A549 (cell line): Measurements from ENCODE around the gene NDUFS2. TPM values are rescaled to one million over a fixed set of nuclear protein-coding genes. Genes with fewer than 3 reads are reported as not detected.

ENCODE experiments used
- ATAC-seq, 2 experiments: fragments of 200-7000 bp in 1 of 2; fragments of >200 bp in 1 of 2; cut with Nextera tagmentation in 1 of 2; cut with Tn5 transposase in 1 of 2; 3 replicates each; pipeline versions ENCODE4 v1.8.0 to v1.9.1; 2018 to 2020; ENCODE audit warnings: mild to moderate bottlenecking in 1 of 2, moderate library complexity in 1 of 2
- CTCF ChIA-PET: fragments of 300-600 bp; sonication (Branson Sonifier 250); formaldehyde crosslinking; extraction: SDS; loops from one replicate; lab custom pipeline; 2021; ENCODE audit warnings: antibody characterized with exemption, inconsistent platforms; lab: Yijun Ruan, JAX
- POLR2A ChIA-PET: fragments of 350-600 bp; formaldehyde crosslinking; extraction: SDS; loops from one replicate; lab custom pipeline; 2021; ENCODE audit warnings: antibody characterized with exemption, inconsistent platforms; lab: Yijun Ruan, JAX
- DNase-seq, 2 experiments: peaks; one replicate each; pipeline versions ENCODE4 v3.0.0 to v3.0.0-alpha.2; 2011 to 2016; ENCODE audit warnings: low read depth in 1 of 2, low spot score in 1 of 2
- FAIRE-seq: peaks from 2 replicates; lab custom pipeline; 2011; peaks lifted over from hg19 to GRCh38; lab: Jason Lieb, UNC
- H3K27ac ChIP-seq, 2 experiments: fragments of >200 bp; sonication (Bioruptor Twin); formaldehyde crosslinking; 3 replicates each; pipeline ENCODE4 v1.5.1; 2016 to 2017
- H3K4me1 ChIP-seq: fragments of >200 bp; sonication (Bioruptor Twin); formaldehyde crosslinking; 3 replicates; pipeline ENCODE4 v1.6.1; 2016
- H3K4me2 ChIP-seq: fragments of >200 bp; sonication (Bioruptor Twin); formaldehyde crosslinking; 3 replicates; pipeline ENCODE4 v1.6.1; 2016
- H3K4me3 ChIP-seq: fragments of >200 bp; sonication (Bioruptor Twin); formaldehyde crosslinking; 3 replicates; pipeline ENCODE4 v1.5.1; 2016
- H3K9me3 ChIP-seq: fragments of >200 bp; sonication (Bioruptor Twin); formaldehyde crosslinking; 3 replicates; pipeline ENCODE4 v1.6.1; 2016
- CEBPB ChIP-seq, 2 experiments: fragments of >200 bp in 1 of 2; sonication (Bioruptor Twin) in 1 of 2; formaldehyde crosslinking in 1 of 2; IDR thresholded peaks; 2 replicates each; pipeline ENCODE4 v1.6.1; 2012 to 2016
- EHF ChIP-seq: fragments of 250-450 bp; sonication (Bioruptor Pico); IDR thresholded peaks from 2 replicates; pipeline ENCODE4 v1.5.0; 2020; ENCODE audit warnings: mild to moderate bottlenecking
- ESRRA ChIP-seq: fragments of 150-350 bp; IDR thresholded peaks from 2 replicates; pipeline ENCODE4 v1.6.1; 2014; ENCODE audit warnings: mild to moderate bottlenecking, low read length, borderline replicate concordance
- FOSL2 ChIP-seq, 2 experiments: fragments of 450-650 bp in 1 of 2; fragments of >200 bp in 1 of 2; sonication (Bioruptor Twin) in 1 of 2; formaldehyde crosslinking; IDR thresholded peaks; 2 replicates each; pipeline versions ENCODE4 v1.5.0 to v1.6.1; 2016 to 2020; ENCODE audit warnings: mild to moderate bottlenecking in 1 of 2, moderate library complexity in 1 of 2
- HEYL ChIP-seq: fragments of 250-450 bp; sonication (Bioruptor Pico); IDR thresholded peaks from 2 replicates; pipeline ENCODE4 v1.8.0; 2021; ENCODE audit warnings: mild to moderate bottlenecking, moderate library complexity
- HOXB5 ChIP-seq: fragments of 250-450 bp; sonication (Bioruptor Pico); IDR thresholded peaks from 2 replicates; pipeline ENCODE4 v1.5.0; 2020; ENCODE audit warnings: mild to moderate bottlenecking, moderate library complexity
- NPAS2 ChIP-seq: fragments of 250-450 bp; sonication (Bioruptor Pico); IDR thresholded peaks from 2 replicates; pipeline ENCODE4 v1.8.0; 2022; ENCODE audit warnings: mild to moderate bottlenecking, moderate library complexity, borderline replicate concordance
- NR3C1 ChIP-seq: fragments of >200 bp; sonication (Bioruptor Twin); formaldehyde crosslinking; IDR thresholded peaks from 3 replicates; pipeline ENCODE4 v1.6.1; 2017
- PHF8 ChIP-seq: fragments of 200-600 bp; sonication (generic); IDR thresholded peaks from 2 replicates; pipeline ENCODE4 v1.6.1; 2016; ENCODE audit warnings: low read depth, mild to moderate bottlenecking, antibody characterized with exemption, moderate library complexity, borderline replicate concordance
- POLR2A ChIP-seq: IDR thresholded peaks from 2 replicates; pipeline ENCODE4 v1.6.1; 2012; ENCODE audit warnings: mild to moderate bottlenecking, low read length
- RCOR1 ChIP-seq: fragments of 150-350 bp; IDR thresholded peaks from 2 replicates; pipeline ENCODE4 v1.6.1; 2014; ENCODE audit warnings: antibody characterized with exemption, low read length, low read depth
- SMC3 ChIP-seq: fragments of >200 bp; sonication (Bioruptor Twin); formaldehyde crosslinking; IDR thresholded peaks from 3 replicates; pipeline ENCODE4 v1.6.1; 2018; ENCODE audit warnings: inconsistent platforms
- SREBF2 ChIP-seq: fragments of 450-650 bp; IDR thresholded peaks from 2 replicates; pipeline ENCODE4 v1.6.1; 2014; ENCODE audit warnings: mild to moderate bottlenecking, moderate library complexity
- TFCP2L1 ChIP-seq: fragments of 250-450 bp; sonication (Bioruptor Pico); IDR thresholded peaks from 2 replicates; pipeline ENCODE4 v1.5.0; 2021; ENCODE audit warnings: mild to moderate bottlenecking
- ZC3H11A ChIP-seq: fragments of 450-650 bp; IDR thresholded peaks from 2 replicates; pipeline ENCODE4 v1.6.1; 2014; ENCODE audit warnings: antibody characterized with exemption, mild to moderate bottlenecking
- ZNF302 ChIP-seq: fragments of 250-450 bp; sonication (Bioruptor Pico); IDR thresholded peaks from 2 replicates; pipeline ENCODE4 v1.9.0; 2021; ENCODE audit warnings: inconsistent platforms, mild to moderate bottlenecking, moderate library complexity
- WGBS: methylation state at CpG from one replicate; pipeline ENCODE4 v1.1.6; 2017; ENCODE audit errors: missing lambda C conversion rate; 5-methylcytosine and 5-hydroxymethylcytosine counted together
- polyA plus RNA-seq, 4 experiments: library from polyadenylated mRNA; depleted of rRNA in 3 of 4; stranded (reverse); fragments of >200 nt; fragmentation: RNase III in 1 of 4; extraction: RNeasy Plus Mini Kit Qiagen cat#74134 plus additional on column Dnase treatment in 1 of 4; gene quantifications; 2 replicates in 3 of 4; 3 replicates in 1 of 4; pipeline ENCODE4 v1.2.3, GENCODE V29; 2011 to 2017
- TF ChIP-seq, protein P1 (sequence below): fragments of >200 bp; sonication (Bioruptor Twin); formaldehyde crosslinking; IDR thresholded peaks from 2 replicates; pipeline ENCODE4 v1.6.1; 2016
- TF ChIP-seq, protein P2 (sequence below): fragments of 150-350 bp; IDR thresholded peaks from 2 replicates; pipeline ENCODE4 v1.6.1; 2014; ENCODE audit warnings: low read depth, mild to moderate bottlenecking, low read length
- TF ChIP-seq, protein P3 (sequence below): fragments of 250-450 bp; sonication (Bioruptor Pico); IDR thresholded peaks from 2 replicates; pipeline ENCODE4 v1.5.0; 2020; ENCODE audit warnings: low read depth, mild to moderate bottlenecking, moderate library complexity
- TF ChIP-seq, protein P4 (sequence below): IDR thresholded peaks from 2 replicates; pipeline ENCODE4 v1.6.1; 2012; ENCODE audit warnings: low read depth, borderline replicate concordance
- TF ChIP-seq, protein P5 (sequence below): IDR thresholded peaks from 2 replicates; pipeline ENCODE4 v1.6.1; 2012
- TF ChIP-seq, protein P6 (sequence below): fragments of 250-450 bp; sonication (Bioruptor Pico); IDR thresholded peaks from 2 replicates; pipeline ENCODE4 v1.5.0; 2021; ENCODE audit warnings: mild to moderate bottlenecking, moderate library complexity, borderline replicate concordance
- TF ChIP-seq, protein P7 (sequence below): IDR thresholded peaks from 2 replicates; pipeline ENCODE4 v1.6.1; 2012

The NDUFS2 gene
- polyA plus RNA-seq, 2 of the 4 experiments (the other 2 are of a cell fraction), result 142 to 144 TPM

DNA sequence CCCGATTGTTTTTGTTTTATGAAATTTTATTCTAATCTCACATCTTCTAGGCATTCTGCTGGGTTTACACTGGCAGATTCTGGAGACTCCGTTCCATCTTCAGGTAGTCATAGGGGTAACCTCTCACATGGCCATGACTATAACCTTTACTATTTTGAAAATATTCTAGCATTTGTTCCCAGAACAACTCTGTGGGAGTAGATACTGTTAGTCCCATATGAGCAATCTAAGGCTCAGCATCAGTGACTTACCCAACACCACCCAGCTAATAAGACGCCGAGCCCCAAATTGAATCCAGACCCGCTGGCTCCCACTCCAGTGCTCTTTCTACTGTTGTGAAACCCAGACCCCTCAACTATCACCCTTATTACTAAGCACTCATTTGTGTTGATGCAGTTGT, 13.1 kb upstream of the NDUFS2 start:
- no peak for FAIRE-seq

DNA sequence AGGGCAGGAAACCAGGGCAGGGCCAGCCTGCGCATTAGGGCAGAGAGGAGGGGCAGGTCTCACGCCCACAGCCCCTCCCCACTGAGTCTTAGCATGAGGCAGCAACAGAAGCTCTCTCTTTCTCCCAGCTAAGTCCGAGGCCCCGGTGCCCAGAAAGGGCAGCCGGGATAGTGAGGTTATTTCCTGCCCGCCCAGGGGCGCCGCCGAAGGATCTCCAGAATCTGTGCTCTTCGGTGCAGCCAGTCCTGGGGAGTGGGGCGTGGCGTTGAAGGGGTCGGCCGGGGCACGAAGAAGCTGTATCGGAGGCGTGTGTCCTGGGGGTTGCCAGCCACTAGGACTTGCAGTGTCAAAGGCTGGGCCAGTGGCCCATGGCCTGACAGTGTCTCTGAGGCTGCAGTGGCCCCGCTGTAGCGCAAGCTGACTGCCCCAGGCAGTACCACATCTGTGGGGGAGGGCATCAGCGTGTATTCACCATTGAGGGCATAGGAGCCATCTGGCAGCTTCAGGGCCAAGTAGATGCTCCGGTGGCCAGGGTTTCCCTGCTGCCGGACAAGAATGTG, 11.1 kb upstream of the NDUFS2 start:
- 83% methylated on average over 17 of the region's 22 CpGs for WGBS
- H3K9me3 ChIP-seq, result no peaks in the 10 kb centered on the region
- ATAC-seq (no peak), DNase-seq (no peak), FAIRE-seq (no peak)
- ChIA-PET CTCF (interaction anchor here (0.7 to 7.8 kb wide), 21 partner anchors 10 to 198 kb away, joined by 3 to 93 read pairs (median 5); partner anchors contain the start of genes APOA2, B4GALT3, FCER1G and NDUFS2), POLR2A (interaction anchor here (0.7 kb wide), 1 partner anchor 191 kb away, joined by 4 read pairs; no protein-coding TSS in a partner anchor)
- TF ChIP-seq NR3C1, result no peak
- no peak for TF ChIP-seq TFCP2L1 (CRISPR knock-in tag)
- TF ChIP-seq ZNF302, result no peak
- TF ChIP-seq, protein P1, sequence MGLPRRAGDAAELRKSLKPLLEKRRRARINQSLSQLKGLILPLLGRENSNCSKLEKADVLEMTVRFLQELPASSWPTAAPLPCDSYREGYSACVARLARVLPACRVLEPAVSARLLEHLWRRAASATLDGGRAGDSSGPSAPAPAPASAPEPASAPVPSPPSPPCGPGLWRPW, result no peak
- no peak for TF ChIP-seq ZC3H11A
- TF ChIP-seq, protein P2, sequence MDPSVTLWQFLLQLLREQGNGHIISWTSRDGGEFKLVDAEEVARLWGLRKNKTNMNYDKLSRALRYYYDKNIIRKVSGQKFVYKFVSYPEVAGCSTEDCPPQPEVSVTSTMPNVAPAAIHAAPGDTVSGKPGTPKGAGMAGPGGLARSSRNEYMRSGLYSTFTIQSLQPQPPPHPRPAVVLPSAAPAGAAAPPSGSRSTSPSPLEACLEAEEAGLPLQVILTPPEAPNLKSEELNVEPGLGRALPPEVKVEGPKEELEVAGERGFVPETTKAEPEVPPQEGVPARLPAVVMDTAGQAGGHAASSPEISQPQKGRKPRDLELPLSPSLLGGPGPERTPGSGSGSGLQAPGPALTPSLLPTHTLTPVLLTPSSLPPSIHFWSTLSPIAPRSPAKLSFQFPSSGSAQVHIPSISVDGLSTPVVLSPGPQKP, result no peak
- no peak for TF ChIP-seq NPAS2 (CRISPR knock-in tag)
- no peak for TF ChIP-seq POLR2A
- TF ChIP-seq CEBPB (IDR thresholded peaks at IDR 0.05), result no peak
- no peak for TF ChIP-seq PHF8
- no peak for TF ChIP-seq SMC3
- TF ChIP-seq, protein P3, sequence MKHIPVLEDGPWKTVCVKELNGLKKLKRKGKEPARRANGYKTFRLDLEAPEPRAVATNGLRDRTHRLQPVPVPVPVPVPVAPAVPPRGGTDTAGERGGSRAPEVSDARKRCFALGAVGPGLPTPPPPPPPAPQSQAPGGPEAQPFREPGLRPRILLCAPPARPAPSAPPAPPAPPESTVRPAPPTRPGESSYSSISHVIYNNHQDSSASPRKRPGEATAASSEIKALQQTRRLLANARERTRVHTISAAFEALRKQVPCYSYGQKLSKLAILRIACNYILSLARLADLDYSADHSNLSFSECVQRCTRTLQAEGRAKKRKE (CRISPR knock-in tag), result no peak
- no peak for TF ChIP-seq FOSL2 (IDR thresholded peaks at IDR 0.05)
- no peak for TF ChIP-seq FOSL2 (CRISPR knock-in tag; IDR thresholded peaks at IDR 0.05)
- TF ChIP-seq ESRRA, result no peak
- no peak for TF ChIP-seq RCOR1
- TF ChIP-seq HEYL (CRISPR knock-in tag), result no peak
- no peak overlapping the region for H3K4me2 ChIP-seq
- no peak overlapping the region for H3K27ac ChIP-seq
- H3K4me3 ChIP-seq, result no peak overlapping the region
- H3K4me1 ChIP-seq, result no peaks in the 10 kb centered on the region

More for the DNA sequence above, 13.1 kb upstream of the NDUFS2 start:
- 74% methylated on average over 5 of the region's 5 CpGs for WGBS
- ATAC-seq, result no peak
- Histone ChIP-seq H3K9me3 (no peaks in the 10 kb centered on the region), H3K4me1 (no peaks in the 10 kb centered on the region), H3K27ac (no peak overlapping the region)
- TF ChIP-seq, protein P4, sequence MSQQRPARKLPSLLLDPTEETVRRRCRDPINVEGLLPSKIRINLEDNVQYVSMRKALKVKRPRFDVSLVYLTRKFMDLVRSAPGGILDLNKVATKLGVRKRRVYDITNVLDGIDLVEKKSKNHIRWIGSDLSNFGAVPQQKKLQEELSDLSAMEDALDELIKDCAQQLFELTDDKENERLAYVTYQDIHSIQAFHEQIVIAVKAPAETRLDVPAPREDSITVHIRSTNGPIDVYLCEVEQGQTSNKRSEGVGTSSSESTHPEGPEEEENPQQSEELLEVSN, result no peak
- TF ChIP-seq HEYL (CRISPR knock-in tag) (no peak), SMC3 (no peak), EHF (CRISPR knock-in tag) (no peak), CEBPB (IDR thresholded peaks at IDR 0.05) (no peak), SREBF2 (no peak), HOXB5 (CRISPR knock-in tag) (no peak)
- TF ChIP-seq, protein P5, sequence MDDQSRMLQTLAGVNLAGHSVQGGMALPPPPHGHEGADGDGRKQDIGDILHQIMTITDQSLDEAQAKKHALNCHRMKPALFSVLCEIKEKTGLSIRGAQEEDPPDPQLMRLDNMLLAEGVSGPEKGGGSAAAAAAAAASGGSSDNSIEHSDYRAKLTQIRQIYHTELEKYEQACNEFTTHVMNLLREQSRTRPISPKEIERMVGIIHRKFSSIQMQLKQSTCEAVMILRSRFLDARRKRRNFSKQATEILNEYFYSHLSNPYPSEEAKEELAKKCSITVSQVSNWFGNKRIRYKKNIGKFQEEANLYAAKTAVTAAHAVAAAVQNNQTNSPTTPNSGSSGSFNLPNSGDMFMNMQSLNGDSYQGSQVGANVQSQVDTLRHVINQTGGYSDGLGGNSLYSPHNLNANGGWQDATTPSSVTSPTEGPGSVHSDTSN, result no peak
- TF ChIP-seq, protein P6, sequence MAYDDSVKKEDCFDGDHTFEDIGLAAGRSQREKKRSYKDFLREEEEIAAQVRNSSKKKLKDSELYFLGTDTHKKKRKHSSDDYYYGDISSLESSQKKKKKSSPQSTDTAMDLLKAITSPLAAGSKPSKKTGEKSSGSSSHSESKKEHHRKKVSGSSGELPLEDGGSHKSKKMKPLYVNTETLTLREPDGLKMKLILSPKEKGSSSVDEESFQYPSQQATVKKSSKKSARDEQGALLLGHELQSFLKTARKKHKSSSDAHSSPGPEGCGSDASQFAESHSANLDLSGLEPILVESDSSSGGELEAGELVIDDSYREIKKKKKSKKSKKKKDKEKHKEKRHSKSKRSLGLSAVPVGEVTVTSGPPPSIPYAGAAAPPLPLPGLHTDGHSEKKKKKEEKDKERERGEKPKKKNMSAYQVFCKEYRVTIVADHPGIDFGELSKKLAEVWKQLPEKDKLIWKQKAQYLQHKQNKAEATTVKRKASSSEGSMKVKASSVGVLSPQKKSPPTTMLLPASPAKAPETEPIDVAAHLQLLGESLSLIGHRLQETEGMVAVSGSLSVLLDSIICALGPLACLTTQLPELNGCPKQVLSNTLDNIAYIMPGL, result no peak
- TF ChIP-seq, protein P7, sequence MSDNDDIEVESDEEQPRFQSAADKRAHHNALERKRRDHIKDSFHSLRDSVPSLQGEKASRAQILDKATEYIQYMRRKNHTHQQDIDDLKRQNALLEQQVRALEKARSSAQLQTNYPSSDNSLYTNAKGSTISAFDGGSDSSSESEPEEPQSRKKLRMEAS, result no peak
- TF ChIP-seq, all 56 proteins: peak for 0
- Histone ChIP-seq H3K4me3 (no peak overlapping the region), H3K4me2 (no peak overlapping the region)
- ChIA-PET CTCF (interaction anchor here (6.5 to 7.8 kb wide), 2 partner anchors 15 to 194 kb away, joined by 89 to 93 read pairs; partner anchors contain the start of gene NDUFS2), POLR2A (no interaction called here)
- no peak for DNase-seq
